ENCODE results near the gene AK8. TPM values are rescaled to one million over a fixed set of nuclear protein-coding genes. Genes with fewer than 3 reads are reported as not detected.

Gene AK8
- total and polyA plus RNA-seq, 9 of the 15 experiments (the other 6 are each of a cell fraction or from before 2014, with no cell fraction given), result 0.06 to 0.37 TPM; not detected in 7

DNA sequence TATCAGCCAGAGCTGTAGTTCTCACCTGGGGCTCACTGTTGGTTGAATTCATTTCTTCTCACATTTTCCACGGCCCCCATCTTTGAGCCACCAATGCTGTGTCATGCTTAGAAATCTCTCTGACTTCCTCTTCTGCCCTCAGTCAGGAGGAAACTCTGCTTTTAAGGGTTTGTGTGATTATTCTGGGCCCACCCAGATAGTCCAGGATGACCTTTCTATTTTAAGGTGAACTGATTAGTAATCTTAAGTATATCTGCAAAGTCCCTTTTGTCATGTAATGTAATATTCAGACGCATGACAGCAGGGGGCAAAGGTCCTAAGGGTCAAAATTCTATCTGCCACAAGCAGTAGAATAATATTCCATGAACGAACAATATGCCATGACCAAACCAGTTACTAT is 88.4 kb downstream of the AK8 start:
- no peaks in the 10 kb centered on the region for H3K9me1 ChIP-seq (ENCODE audit: control insufficient read depth, insufficient read depth, low read length)
- no peak overlapping the region for H3K27ac ChIP-seq (ENCODE audit: extremely low read depth, low read depth, low read length)
- intact Hi-C loops (cut with micrococcal nuclease) (loop anchor here (10.0 kb wide), 2 partner anchors 95 to 125 kb away; partner anchors contain the start of gene DDX31), in situ Hi-C loops (cut with MboI) (no loop called here)
- H3K4me1 ChIP-seq (replicated peaks in 1 of 2; ENCODE audit: control insufficient read depth in 2 of 2, insufficient read depth in 2 of 2, low read length in 2 of 2), result peaks cover 3 to 9% of the 10 kb centered on the region in 2 experiments
- FAIRE-seq (no peak), ATAC-seq (no peak), DNase-seq (ENCODE audit: extremely low read depth in 1 of 4, low spot score in 3 of 4) (no peak)
- 7% methylated on average over 3 of the region's 3 CpGs for WGBS (ENCODE audit: insufficient coverage, low coverage, missing lambda C conversion rate)
- POLR2A ChIA-PET, result interaction anchor here (0.8 kb wide), 1 partner anchor 20 kb away, joined by 5 read pairs; no protein-coding TSS in a partner anchor
- H3K36me3 ChIP-seq (ENCODE audit: control insufficient read depth, insufficient read depth, low read length), result no peaks in the 10 kb centered on the region
- no peak overlapping the region for H2AFZ ChIP-seq (ENCODE audit: low read depth, low read length)
- no peak overlapping the region for H3K4me3 ChIP-seq
- no TSS peak for BruUV-seq (replicated peaks)
- H3K9ac ChIP-seq (ENCODE audit: insufficient read depth in 1 of 2, low read depth in 2 of 2, low read length in 2 of 2), result no peak overlapping the region
- no peaks in the 10 kb centered on the region for H3K79me2 ChIP-seq (ENCODE audit: control insufficient read depth, insufficient read depth, low read length)
- CTCF ChIA-PET (ENCODE audit: low intra/inter-chr PET ratio), result no interaction called here
- H3K27me3 ChIP-seq (ENCODE audit: control insufficient read depth in 2 of 2, insufficient read depth in 2 of 2, low read length in 2 of 2), result peaks cover 5 to 29% of the 10 kb centered on the region in 2 experiments; a peak in 4 of 5 replicates
- H3K4me2 ChIP-seq (ENCODE audit: insufficient read depth, low read length), result no peak overlapping the region
- H3K9me3 ChIP-seq (replicated peaks; ENCODE audit: control insufficient read depth, insufficient read depth, low read depth, low read length), result no peaks in the 10 kb centered on the region
- H4K20me1 ChIP-seq (replicated peaks; ENCODE audit: control insufficient read depth, insufficient read depth, low read length), result 0 out of 2 replicates have a peak, but pooled peaks cover 3% of the 10 kb centered on the region
- TF ChIP-seq ARID1B (IDR thresholded peaks at IDR 0.05), result peak; percentile 25; the same call in 1 of the 2 replicates
- TF ChIP-seq KDM1A (IDR thresholded peaks at IDR 0.05), result peak; percentile 27 to 55; a peak in 3 of 4 replicates
- TF ChIP-seq HDAC2 (IDR thresholded peaks at IDR 0.05), result 0 out of 2 replicates have a peak, but pooled peaks have one; percentile 21
- TF ChIP-seq NR2C1 (IDR thresholded peaks at IDR 0.05), result no peak
- TF ChIP-seq NR2C1 (tag; IDR thresholded peaks at IDR 0.05), result peak; percentile 71
- peak; percentile 61 for TF ChIP-seq MAFG (tag; conservative IDR thresholded peaks at IDR 0.05)
- TF ChIP-seq NCOA2 (IDR thresholded peaks at IDR 0.05; ENCODE audit: partially characterized antibody in 2 of 2), result no peak
- TF ChIP-seq SPI1 (IDR thresholded peaks at IDR 0.05; ENCODE audit: borderline replicate concordance, low read depth, low read length), result peak; percentile 85; the same call in 1 of the 2 replicates
- TF ChIP-seq ESRRA (IDR thresholded peaks at IDR 0.05; ENCODE audit: borderline replicate concordance, low read depth), result peak; percentile 58
- no peak for TF ChIP-seq PATZ1 (CRISPR knock-in tag; IDR thresholded peaks at IDR 0.05; ENCODE audit: borderline replicate concordance)
- TF ChIP-seq NELFE (IDR thresholded peaks at IDR 0.05; ENCODE audit: insufficient read depth, insufficient read length), result no peak
- no peak for TF ChIP-seq NR2C2 (CRISPR knock-in tag; IDR thresholded peaks at IDR 0.05)
- TF ChIP-seq NR2C2 (tag; IDR thresholded peaks at IDR 0.05), result peak; percentile 77
- peak in 1 of 2 experiments; percentile 85; a peak in 2 of 4 replicates for TF ChIP-seq RCOR1 (IDR thresholded peaks at IDR 0.05; ENCODE audit: borderline replicate concordance in 1 of 2, low read depth in 2 of 2, low read length in 2 of 2)
- 0 out of 2 replicates have a peak, but pooled peaks have one; percentile 19 for TF ChIP-seq BACH1 (tag; IDR thresholded peaks at IDR 0.05)
- TF ChIP-seq SMARCA4 (IDR thresholded peaks at IDR 0.05), result peak; percentile 14; the same call in 1 of the 2 replicates
- TF ChIP-seq CBX1 (IDR thresholded peaks at IDR 0.05; ENCODE audit: low read depth), result no peak
- no peak for TF ChIP-seq RBM34 (IDR thresholded peaks at IDR 0.05; ENCODE audit: borderline replicate concordance, insufficient read depth, low read length)
- TF ChIP-seq, protein P1, sequence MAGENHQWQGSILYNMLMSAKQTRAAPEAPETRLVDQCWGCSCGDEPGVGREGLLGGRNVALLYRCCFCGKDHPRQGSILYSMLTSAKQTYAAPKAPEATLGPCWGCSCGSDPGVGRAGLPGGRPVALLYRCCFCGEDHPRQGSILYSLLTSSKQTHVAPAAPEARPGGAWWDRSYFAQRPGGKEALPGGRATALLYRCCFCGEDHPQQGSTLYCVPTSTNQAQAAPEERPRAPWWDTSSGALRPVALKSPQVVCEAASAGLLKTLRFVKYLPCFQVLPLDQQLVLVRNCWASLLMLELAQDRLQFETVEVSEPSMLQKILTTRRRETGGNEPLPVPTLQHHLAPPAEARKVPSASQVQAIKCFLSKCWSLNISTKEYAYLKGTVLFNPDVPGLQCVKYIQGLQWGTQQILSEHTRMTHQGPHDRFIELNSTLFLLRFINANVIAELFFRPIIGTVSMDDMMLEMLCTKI (IDR thresholded peaks at IDR 0.05; ENCODE audit: partially characterized antibody), result no peak
- peak; percentile 41; the same call in 1 of the 2 replicates for TF ChIP-seq MAFK (IDR thresholded peaks at IDR 0.05; ENCODE audit: low read length)
- TF ChIP-seq SOX6 (IDR thresholded peaks at IDR 0.05), result peak; percentile 60; the same call in 1 of the 2 replicates
- TF ChIP-seq MAFF (IDR thresholded peaks at IDR 0.05; ENCODE audit: low read length), result peak; percentile 38; the same call in 1 of the 2 replicates
- TF ChIP-seq SMAD1 (IDR thresholded peaks at IDR 0.05; ENCODE audit: low read depth, low read length, partially characterized antibody), result no peak

All from K562 (cell line).